Neural cell (in vitro differentiated cells): ENCODE results near the gene ADORA2B. TPM values are rescaled to one million over a fixed set of nuclear protein-coding genes. Genes with fewer than 3 reads are reported as not detected.
A peak's percentile ranks its signal among the peaks of the same experiment; 100 is the strongest.

Experiments used
- H2AFZ ChIP-seq: fragments of 200-600, 300-800 bp; sonication (generic), shearing (Covaris generic); 2 replicates; pipeline ENCODE4 v1.6.0; 2014; ENCODE audit warnings: low read depth, mild to moderate bottlenecking, antibody characterized with exemption, low read length, moderate library complexity
- H3F3A ChIP-seq: fragments of 200-600 bp; shearing (Covaris generic); 2 replicates; pipeline ENCODE4 v1.6.1; 2016; ENCODE audit warnings: mild to moderate bottlenecking, moderate library complexity, mixed read lengths, antibody characterized with exemption, low read length; ENCODE audit not compliant: insufficient read depth, poor library complexity, severe bottlenecking
- H3K27ac ChIP-seq: fragments of 200-600, 300-800 bp; sonication (generic), shearing (Covaris generic); 2 replicates; pipeline ENCODE4 v1.5.1; 2014; ENCODE audit warnings: mild to moderate bottlenecking, low read length, moderate library complexity
- H3K27me3 ChIP-seq: fragments of 300-800, 200-600 bp; sonication (generic), shearing (Covaris generic); 2 replicates; pipeline ENCODE4 v1.6.0; 2014; ENCODE audit warnings: mild to moderate bottlenecking, low read depth, low read length, moderate library complexity; ENCODE audit not compliant: insufficient read depth
- H3K36me3 ChIP-seq: fragments of 300-800, 200-600 bp; sonication (generic), shearing (Covaris generic); 2 replicates; pipeline ENCODE4 v1.5.1; 2014; ENCODE audit warnings: mild to moderate bottlenecking, antibody characterized with exemption, low read length, moderate library complexity; ENCODE audit not compliant: insufficient read depth
- H3K4me2 ChIP-seq: fragments of 300-800, 200-600 bp; sonication (generic), shearing (Covaris generic); 2 replicates; pipeline ENCODE4 v1.6.0; 2014; ENCODE audit warnings: mild to moderate bottlenecking, low read length
- H3K4me3 ChIP-seq: fragments of 300-800, 200-600 bp; sonication (generic), shearing (Covaris generic); 2 replicates; pipeline ENCODE4 v1.5.1; 2014; ENCODE audit warnings: mild to moderate bottlenecking, low read length, moderate library complexity
- H3K79me2 ChIP-seq: fragments of 200-600 bp; shearing (Covaris generic); replicated peaks from 2 replicates; pipeline ENCODE4 v1.6.0; 2014; ENCODE audit warnings: mild to moderate bottlenecking, low read length, moderate library complexity; ENCODE audit not compliant: insufficient read depth
- H3K9ac ChIP-seq: fragments of 300-800, 200-600 bp; sonication (generic), shearing (Covaris generic); 2 replicates; pipeline ENCODE4 v1.6.1; 2016; ENCODE audit warnings: mild to moderate bottlenecking, low read length, mixed read lengths
- H3K9me2 ChIP-seq: fragments of 200-600 bp; shearing (Covaris generic); 2 replicates; pipeline ENCODE4 v1.6.1; 2016; ENCODE audit warnings: mild to moderate bottlenecking, low read length, mixed read lengths; ENCODE audit not compliant: insufficient read depth
- H3K9me3 ChIP-seq: fragments of 200-600, 300-800 bp; sonication (generic), shearing (Covaris generic); 2 replicates; pipeline ENCODE4 v1.6.1; 2016; ENCODE audit warnings: mild to moderate bottlenecking, mixed run types, low read length, moderate library complexity, mixed read lengths
- H4K20me1 ChIP-seq: fragments of 200-600 bp; shearing (Covaris generic); 2 replicates; pipeline ENCODE4 v1.6.1; 2016; ENCODE audit warnings: mild to moderate bottlenecking, mixed run types; ENCODE audit not compliant: insufficient read depth
- EP300 ChIP-seq: fragments of 450-650 bp; conservative IDR thresholded peaks from 2 replicates; pipeline ENCODE4 v1.6.1; 2014; ENCODE audit warnings: antibody characterized with exemption, mild to moderate bottlenecking, moderate library complexity; ENCODE audit not compliant: poor library complexity, severe bottlenecking
- EZH2 ChIP-seq: fragments of 200-600, 300-800 bp; shearing (Covaris generic), sonication (generic); IDR thresholded peaks from 2 replicates; pipeline ENCODE4 v1.6.1; 2014; ENCODE audit warnings: antibody characterized with exemption, low read length, borderline replicate concordance, mild to moderate bottlenecking; ENCODE audit not compliant: insufficient read depth, poor library complexity, severe bottlenecking
- MXI1 ChIP-seq: fragments of 450-650 bp; conservative IDR thresholded peaks from 2 replicates; pipeline ENCODE4 v1.6.1; 2014; ENCODE audit warnings: antibody characterized with exemption, mild to moderate bottlenecking; ENCODE audit not compliant: poor library complexity, severe bottlenecking
- POLR2AphosphoS5 ChIP-seq: IDR thresholded peaks from 2 replicates; pipeline ENCODE4 v1.6.1; 2012
- RAD21 ChIP-seq: fragments of 450-650 bp; conservative IDR thresholded peaks from 2 replicates; pipeline ENCODE4 v1.6.1; 2014; ENCODE audit warnings: antibody characterized with exemption, mild to moderate bottlenecking, moderate library complexity
- SMC3 ChIP-seq: fragments of 450-650 bp; conservative IDR thresholded peaks from 2 replicates; pipeline ENCODE4 v1.6.1; 2014; ENCODE audit warnings: antibody characterized with exemption, mild to moderate bottlenecking, moderate library complexity; ENCODE audit not compliant: poor library complexity
- TAF1 ChIP-seq: IDR thresholded peaks from 2 replicates; pipeline ENCODE4 v1.6.1; 2012; ENCODE audit warnings: low read depth
- polyA plus RNA-seq: library from polyadenylated mRNA; depleted of rRNA; stranded (reverse); fragments of >200 nt; gene quantifications from 2 replicates; pipeline ENCODE4 v1.2.3, GENCODE V29; 2014
- TF ChIP-seq, protein P1 (sequence below): IDR thresholded peaks from 2 replicates; pipeline ENCODE4 v1.6.1; 2012; ENCODE audit warnings: borderline replicate concordance
- TF ChIP-seq, protein P2 (sequence below): fragments of 450-650 bp; IDR thresholded peaks from 2 replicates; pipeline ENCODE4 v1.5.1; 2014; ENCODE audit warnings: antibody characterized with exemption, mild to moderate bottlenecking, moderate library complexity; ENCODE audit not compliant: poor library complexity, severe bottlenecking

ADORA2B gene
- polyA plus RNA-seq, 1 donor from 2014 or later = 0.78 TPM

DNA sequence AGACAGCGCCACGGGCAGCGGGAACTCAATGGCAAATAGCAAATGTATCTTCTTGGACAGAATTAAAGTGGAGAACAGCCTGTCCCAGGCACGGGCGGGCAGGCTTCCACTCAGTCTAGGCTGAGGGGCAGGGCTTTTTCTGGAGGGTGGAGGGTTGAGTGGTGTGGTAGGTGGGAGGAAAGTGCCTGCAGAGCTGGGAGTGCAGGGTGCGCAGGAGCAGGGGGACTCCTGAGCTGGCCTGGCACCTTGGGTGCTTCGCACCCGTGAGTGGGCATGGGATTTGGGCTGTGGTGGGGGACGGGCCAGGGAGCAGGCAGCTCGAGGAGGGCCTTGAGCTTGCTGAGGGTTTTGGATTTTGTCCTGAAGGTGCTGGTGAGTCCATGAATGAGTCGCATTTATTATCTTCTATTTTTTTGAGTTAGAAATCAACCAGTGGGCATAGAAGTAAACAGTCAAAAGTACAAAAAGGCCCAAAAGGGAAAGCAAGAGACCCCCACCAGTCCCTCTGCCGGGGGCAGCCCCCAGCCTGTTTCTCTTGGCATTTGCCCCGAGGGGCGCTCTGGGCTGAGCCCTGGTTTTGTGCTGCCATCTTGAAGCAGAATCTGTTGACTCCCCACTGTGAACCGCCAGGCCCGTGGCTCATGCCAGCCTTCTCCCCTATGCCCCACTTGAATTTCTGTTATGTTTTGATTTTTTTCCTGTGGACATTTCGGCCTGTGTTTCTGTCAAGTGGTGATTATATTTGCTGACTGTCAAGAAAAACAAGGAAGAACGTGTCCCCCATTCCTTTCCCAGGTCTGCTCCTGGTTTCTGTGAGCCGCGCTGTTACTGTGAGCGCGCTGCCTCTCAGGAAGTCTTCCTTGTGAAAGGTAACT lies 8.2 kb downstream of the ADORA2B start:
- Histone ChIP-seq H3K36me3 (no peaks in the 10 kb centered on the region), H2AFZ (no peak overlapping the region), H3K4me3 (no peak overlapping the region), H3K27ac (no peak overlapping the region), H3K9me2 (no peaks in the 10 kb centered on the region), H3K9me3 (no peaks in the 10 kb centered on the region), H4K20me1 (no peaks in the 10 kb centered on the region), H3F3A (no peaks in the 10 kb centered on the region), H3K79me2 (no peaks in the 10 kb centered on the region), H3K9ac (no peak overlapping the region), H3K27me3 (no peaks in the 10 kb centered on the region), H3K4me2 (no peak overlapping the region)
- TF ChIP-seq RAD21 = no peak
- no peak for TF ChIP-seq EZH2
- TF ChIP-seq, protein P1, sequence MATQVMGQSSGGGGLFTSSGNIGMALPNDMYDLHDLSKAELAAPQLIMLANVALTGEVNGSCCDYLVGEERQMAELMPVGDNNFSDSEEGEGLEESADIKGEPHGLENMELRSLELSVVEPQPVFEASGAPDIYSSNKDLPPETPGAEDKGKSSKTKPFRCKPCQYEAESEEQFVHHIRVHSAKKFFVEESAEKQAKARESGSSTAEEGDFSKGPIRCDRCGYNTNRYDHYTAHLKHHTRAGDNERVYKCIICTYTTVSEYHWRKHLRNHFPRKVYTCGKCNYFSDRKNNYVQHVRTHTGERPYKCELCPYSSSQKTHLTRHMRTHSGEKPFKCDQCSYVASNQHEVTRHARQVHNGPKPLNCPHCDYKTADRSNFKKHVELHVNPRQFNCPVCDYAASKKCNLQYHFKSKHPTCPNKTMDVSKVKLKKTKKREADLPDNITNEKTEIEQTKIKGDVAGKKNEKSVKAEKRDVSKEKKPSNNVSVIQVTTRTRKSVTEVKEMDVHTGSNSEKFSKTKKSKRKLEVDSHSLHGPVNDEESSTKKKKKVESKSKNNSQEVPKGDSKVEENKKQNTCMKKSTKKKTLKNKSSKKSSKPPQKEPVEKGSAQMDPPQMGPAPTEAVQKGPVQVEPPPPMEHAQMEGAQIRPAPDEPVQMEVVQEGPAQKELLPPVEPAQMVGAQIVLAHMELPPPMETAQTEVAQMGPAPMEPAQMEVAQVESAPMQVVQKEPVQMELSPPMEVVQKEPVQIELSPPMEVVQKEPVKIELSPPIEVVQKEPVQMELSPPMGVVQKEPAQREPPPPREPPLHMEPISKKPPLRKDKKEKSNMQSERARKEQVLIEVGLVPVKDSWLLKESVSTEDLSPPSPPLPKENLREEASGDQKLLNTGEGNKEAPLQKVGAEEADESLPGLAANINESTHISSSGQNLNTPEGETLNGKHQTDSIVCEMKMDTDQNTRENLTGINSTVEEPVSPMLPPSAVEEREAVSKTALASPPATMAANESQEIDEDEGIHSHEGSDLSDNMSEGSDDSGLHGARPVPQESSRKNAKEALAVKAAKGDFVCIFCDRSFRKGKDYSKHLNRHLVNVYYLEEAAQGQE = peak; percentile 38
- TF ChIP-seq SMC3 = no peak

DNA sequence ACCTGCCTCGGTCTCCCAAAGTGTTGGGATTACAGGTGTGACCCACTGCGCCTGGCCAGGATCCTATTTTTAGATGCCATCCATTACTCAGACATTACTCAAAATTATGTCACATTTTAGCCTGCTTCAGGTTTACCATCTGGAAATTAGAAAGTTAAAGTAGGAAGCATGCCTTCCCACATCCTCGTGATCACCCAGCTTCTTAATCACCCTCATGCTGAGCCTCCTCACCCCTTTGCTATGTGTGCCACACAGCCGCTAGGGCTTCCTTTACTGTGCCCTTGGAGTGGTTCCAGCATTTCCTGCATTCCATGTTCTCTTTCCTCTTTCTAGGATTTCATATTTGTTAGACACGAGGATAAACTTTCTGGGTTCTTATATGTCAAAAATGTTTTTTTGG lies 9.3 kb downstream of the ADORA2B start:
- Histone ChIP-seq H3K9me3 (no peaks in the 10 kb centered on the region), H3K4me2 (no peak overlapping the region), H4K20me1 (no peaks in the 10 kb centered on the region)

More for the DNA sequence above, 9.3 kb downstream of the ADORA2B start:
- Histone ChIP-seq H3K79me2 (no peaks in the 10 kb centered on the region), H3F3A (no peaks in the 10 kb centered on the region), H3K9ac (no peak overlapping the region), H2AFZ (no peak overlapping the region), H3K27me3 (no peaks in the 10 kb centered on the region), H3K9me2 (no peaks in the 10 kb centered on the region), H3K4me3 (no peak overlapping the region), H3K36me3 (no peaks in the 10 kb centered on the region), H3K27ac (no peak overlapping the region)
- TF ChIP-seq EP300 = no peak
- TF ChIP-seq, protein P1 = no peak
- TF ChIP-seq POLR2AphosphoS5 = no peak
- TF ChIP-seq SMC3 = no peak
- no peak for TF ChIP-seq TAF1
- TF ChIP-seq EZH2 = no peak
- TF ChIP-seq MXI1 = no peak
- TF ChIP-seq, protein P2, sequence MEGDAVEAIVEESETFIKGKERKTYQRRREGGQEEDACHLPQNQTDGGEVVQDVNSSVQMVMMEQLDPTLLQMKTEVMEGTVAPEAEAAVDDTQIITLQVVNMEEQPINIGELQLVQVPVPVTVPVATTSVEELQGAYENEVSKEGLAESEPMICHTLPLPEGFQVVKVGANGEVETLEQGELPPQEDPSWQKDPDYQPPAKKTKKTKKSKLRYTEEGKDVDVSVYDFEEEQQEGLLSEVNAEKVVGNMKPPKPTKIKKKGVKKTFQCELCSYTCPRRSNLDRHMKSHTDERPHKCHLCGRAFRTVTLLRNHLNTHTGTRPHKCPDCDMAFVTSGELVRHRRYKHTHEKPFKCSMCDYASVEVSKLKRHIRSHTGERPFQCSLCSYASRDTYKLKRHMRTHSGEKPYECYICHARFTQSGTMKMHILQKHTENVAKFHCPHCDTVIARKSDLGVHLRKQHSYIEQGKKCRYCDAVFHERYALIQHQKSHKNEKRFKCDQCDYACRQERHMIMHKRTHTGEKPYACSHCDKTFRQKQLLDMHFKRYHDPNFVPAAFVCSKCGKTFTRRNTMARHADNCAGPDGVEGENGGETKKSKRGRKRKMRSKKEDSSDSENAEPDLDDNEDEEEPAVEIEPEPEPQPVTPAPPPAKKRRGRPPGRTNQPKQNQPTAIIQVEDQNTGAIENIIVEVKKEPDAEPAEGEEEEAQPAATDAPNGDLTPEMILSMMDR = no peak
- no peak for TF ChIP-seq RAD21
